Measurements from ENCODE around the gene PHC2.

PHC2 gene

DNA sequence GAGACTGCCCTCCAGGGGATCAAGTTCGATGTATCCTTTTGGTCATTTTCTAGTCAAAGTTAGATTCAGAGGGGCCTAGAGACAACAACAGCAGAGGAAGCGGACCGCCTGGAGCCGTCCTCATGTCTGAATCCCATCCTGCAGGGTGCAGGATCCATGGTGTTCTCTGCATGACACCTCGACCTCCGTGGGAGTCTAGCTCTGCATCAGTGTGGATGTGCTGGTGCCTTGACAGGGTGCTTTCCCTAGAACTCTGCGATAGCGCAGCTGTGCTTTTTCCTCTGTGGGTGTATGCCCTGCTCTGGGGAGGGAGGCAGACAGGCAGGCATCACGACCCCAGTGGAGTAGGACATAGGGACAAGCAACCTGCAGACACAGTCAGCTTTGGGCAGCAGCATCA lies 61.8 kb downstream of the PHC2 start:
- no peak for DNase-seq

DNA sequence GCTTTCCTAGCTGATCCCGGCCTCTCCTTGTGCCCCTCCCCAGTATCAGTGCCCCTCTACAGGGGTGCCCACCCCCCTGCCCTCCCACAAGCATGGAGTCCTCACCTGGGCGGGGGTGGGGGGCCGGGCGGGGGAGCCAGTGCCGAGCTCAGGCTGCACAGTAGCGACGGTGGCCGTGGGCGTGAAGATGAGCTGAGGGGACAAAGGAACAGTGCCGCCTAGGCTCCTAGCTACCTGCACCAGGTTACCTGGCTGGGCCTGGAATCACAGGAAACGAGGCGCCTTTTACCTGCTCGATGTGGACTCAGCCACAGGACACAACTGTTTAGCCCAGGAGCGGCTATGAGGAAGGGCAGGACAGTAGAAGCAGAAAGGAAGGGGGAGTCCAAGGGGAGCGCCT lies 62.5 kb downstream of the PHC2 start:
- no peak for DNase-seq

DNA sequence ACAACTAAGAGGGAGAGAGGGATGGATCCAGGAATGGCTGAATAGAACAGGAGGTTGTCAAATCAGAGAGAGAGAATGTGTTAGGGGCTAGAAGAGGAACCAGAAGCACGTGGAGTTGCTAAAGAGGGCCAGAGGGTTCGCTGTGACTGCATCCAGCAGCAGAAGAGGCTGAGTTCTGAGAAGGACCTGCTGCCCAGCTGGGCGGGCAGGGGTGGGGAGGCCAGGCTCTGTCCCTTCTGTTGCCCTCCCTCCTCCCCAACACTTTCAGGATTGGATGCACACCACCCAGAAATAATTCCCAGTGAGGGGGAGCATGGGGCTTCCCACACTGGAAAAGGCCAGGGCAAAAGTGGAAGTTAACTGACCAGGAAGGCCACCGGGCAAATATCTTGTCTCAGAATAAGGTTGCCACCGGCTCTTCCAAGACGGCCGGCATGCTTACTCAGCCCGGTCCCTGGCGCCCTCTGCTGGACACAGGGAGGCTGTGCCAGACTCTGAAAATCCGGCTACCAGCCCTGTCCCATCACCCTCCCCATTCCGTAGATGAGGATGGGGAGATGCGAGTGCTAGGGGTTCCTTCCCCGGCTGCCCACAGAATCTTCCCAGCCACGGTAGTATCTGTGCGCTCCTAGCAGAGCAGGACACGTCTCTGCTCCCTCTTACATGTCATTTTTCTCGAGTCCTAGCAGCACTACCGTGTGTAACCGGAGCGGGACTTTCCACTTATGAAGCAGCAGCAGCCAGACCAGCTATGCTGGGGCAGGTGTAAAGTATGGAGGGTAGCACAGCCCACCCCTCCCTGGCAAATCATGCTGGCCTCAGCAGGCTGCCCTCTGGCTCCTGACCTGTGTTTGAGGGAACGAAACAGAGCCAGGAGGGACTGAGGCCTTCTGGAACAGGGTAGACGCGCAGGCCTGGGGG lies 63.1 kb downstream of the PHC2 start:
- DNase-seq, result peak; percentile 88

DNA sequence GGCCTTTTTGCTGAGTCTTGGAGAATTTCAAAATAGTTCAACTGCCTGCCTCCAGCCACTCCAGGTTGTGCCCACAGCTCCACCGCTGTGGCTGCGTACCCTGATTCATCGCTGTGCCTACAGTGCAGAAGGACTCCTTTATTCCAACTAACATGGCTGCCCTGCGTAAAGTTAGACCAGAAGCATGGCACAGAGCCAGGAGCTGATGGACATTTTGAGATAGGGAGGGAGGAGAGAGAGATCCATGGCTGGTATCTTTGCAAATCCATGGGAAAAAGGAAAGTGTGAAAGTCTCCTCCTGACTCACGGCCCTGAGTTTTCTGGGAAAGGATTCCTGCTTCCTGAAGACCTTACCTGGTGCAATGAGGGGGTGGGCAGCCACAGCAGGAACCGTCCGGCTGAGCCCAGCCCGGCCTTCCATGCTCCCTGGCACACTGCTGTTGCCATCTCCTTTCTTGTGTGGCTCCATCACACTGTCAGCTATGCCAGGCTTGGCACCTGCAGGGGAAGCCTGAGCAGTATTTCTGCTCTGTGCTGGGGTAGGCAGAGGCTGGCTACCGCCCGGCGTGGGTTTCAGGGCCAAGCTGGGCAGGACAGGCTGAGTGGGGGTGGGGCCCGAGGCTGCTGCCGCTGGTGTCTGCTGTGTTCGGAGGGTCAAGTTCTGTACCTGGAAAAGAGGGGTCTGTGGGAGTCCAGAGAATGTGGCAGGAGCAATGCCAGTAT lies 64.0 kb downstream of the PHC2 start:
- no peak for DNase-seq

DNA sequence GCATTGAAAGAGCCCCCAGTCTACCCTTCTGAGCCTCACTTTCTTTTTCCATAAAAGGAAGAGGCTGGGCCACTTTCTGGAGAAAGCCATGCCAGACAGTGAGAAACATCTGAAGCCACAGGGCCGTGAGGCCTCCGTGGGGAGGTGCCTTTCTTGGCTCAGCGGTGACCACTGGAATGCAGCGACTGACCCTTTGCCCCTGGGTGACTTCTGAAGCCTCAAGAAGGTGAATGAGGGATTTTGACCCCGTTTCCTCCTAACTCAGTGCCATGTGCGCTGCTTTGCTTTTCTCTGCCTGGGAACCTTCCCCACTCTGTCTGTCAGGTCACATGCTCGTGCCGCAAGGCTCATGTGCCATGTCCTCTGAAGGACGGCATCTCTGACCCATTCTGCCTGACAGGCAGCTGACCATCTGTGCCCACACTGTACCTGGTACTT lies 65.3 kb downstream of the PHC2 start:
- DNase-seq, result peak; percentile 43

DNA sequence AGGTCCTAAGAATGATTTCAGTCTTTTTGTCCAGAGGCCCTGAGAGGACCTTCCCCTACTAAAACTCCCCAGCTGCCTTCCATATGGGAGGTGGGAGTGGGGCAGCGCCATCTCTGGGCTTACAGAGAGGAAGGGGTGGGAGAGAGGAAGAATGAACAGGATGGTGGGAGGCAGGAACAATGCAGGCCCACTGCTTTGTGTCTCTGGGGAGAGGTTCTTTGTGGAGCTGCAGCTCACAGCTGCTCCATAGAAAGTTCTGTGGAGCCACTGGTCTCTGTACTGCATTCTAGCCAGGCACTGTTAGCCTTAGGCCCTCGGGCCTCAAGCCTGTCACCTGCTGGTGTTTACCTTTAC lies 66.4 kb downstream of the PHC2 start:
- peak; percentile 28 for DNase-seq

DNA sequence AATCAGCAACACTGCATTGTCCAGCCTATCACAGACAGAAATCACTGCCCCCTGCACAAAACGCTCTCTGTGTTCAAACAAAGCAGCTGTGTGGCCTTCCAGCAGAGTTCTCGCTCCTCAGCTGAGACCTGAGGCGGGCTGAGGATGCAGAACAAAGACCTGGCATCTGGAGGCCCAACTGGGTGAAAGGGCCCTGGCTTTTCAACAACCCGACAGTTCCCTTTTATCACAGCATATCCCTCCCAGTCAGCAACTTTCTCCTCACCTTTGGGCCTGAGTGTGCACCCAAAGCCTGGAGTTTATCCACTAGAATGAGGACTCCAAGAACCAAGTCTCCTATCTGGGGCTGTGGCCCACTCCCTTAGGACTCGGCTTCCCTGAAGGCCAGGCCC lies 67.4 kb downstream of the PHC2 start:
- DNase-seq, result peak; percentile 79

DNA sequence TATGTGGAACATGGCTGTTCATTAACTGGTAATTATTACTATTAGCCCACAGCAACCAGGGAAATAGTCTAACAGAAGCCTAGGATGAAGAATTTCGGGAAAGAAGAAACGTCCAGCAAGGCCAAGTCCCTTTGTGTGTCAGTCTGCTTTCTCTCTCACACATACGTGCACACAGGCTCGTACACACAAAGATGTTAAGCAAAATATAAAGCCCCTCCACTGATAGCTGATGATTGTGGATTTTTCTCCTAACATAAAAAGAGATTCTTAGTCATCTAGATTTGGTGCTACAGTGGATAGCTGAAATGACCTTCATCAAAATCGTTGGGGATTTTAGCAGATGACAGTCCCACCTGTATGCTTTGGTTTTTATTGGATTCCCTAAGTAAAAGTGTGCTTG lies 67.9 kb downstream of the PHC2 start:
- DNase-seq, result no peak

DNA sequence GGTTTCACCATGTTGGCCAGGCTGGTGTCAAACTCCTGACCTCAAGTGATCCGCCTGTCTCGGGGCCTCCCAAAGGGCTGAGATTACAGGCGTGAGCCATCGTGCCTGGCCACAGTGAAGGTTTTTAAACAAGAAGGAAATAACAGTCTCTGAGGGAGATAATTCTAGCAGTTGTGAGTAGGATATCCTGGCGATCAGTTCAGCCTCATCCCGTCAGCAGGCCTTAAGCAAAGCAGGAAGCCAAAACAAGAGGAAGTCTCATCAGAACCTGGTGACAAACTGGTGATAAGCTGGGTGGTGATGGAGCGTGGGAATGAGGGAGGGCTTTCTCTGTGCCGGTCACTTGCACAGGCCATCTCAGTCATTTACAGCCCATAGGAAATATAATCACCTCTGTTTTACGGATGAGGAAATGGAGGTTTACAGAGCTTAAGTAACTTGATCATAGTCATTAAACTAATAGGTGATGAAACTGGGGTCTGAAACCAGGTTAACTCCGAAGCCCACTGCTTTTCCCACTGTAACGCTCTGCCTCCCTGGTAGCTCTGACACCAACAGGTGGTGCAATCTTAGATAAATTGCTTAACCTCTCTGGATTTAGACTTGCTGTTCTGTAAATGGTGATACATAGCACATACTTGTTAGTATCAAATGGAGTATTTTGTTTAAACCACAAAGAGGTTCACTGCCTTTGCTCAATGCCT lies 69.2 kb downstream of the PHC2 start:
- DNase-seq, result no peak

DNA sequence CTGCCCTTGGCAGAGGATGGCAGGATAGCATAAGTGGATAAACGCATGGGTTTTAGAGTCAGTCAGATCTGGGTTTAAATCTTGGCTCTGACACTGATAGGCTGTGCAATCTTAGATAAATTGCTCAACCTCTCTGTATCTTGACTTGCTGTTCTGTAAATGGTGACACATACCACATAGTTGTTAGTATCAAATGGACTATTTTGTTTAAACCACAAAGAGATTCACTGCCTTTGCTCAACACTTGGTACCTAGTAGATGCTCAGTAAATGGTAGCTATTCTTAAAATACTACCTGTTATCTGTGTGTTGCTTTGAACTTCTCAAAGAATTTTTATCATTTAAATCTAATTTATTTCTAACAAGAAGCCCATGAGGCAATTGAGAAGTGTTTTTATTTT lies 70.5 kb downstream of the PHC2 start:
- DNase-seq, result no peak

DNA sequence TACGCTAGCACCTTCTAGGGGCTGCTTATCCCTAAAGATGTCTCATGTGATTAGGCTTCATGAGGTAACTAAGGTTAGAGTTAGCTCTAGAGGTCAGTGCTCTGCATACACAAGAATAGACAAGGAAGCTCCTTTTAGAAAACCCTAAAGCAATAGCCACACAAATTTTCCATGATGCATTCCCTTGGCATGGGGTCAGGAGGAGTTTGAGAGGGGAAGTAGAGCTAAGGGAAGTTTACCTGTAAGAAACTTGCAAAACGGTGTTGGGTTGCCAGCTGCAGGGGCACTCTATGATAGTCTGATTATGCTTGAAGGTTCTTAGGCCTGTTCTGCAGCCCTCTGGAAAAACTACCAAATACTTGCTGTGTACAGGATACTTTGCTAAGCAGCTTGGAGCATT lies 71.0 kb downstream of the PHC2 start:
- DNase-seq, result no peak

DNA sequence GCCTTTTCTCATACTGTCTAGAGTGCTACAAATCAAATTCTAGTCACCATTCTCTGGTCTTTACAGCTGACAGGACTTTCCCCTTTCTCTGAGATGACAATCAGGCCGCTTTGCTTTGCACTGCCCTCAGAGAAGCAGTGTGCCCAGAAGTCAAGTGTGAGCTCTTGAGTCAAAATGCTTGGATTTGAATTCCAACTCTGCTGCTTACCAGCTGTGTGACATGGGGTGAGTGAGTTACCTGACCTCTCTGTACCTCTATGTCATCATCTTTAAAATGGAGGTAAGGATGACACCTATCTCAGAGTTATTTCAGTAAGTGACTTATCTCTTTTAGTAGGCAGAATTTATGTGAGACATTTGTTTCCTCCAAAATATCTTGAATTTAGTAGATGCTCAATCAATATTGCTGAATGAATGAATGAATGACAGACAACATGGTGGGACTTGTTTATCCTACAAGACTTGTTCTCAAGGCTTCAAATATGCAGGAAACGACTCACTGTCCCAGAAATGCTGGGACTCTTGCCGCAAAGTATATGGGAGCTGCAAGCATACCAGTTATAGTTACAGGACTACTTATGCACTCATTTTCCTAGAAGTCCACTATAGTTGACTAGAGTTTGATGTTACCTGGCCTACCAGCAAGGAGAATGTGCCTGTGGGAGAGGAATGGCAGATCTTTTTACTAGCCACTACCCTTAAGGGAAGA lies 71.9 kb downstream of the PHC2 start:
- DNase-seq, result no peak

DNA sequence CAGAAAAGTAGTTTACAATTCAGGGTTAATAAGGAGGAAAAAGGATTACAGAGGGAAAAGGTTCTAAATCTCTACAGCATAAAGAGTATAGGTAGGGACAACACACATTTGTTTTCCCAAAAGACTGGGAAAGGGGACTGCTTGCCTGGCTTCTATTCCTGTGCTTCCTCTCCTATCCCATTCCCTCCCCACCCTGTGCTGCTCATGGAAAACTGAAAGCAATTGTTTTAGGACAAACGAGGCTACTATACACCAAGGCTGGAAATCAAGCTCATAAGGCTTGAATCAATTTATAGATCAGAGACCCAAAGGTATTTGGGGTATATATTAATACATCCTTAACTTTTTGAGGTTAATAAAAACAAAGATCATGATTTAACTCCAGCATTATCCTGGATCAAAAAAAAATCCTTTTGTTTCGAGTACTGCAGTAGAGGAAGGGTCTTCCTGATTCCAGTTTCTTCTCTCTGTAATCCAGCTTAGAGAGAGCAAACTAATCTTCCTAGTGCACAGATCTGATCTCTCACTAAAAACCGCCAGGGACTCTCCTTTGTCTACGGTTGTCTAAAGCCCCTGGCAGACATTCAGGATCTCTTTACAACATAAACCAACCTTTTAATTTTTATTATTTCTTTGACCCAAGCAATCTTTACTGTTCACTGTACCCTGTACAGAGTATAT lies 72.6 kb downstream of the PHC2 start:
- no peak for DNase-seq

DNA sequence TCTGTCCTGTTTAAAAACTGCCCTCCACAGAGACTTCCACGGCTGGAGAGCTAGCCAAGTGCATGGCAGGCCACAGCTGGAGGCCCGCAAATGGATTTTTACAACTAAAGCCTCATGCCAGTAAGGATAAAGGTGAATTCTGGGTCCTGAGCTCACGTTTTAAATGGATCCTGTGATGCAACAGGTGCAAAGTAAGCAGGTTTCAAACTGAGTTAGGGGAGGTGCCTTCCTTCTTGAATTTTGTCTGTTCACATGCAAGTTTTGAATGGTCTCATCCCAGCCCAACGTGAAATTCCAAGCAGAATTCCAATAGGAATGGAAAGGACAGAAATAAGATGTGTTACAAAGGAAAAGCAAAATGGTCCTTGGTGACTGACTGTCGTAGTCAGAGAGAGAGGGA lies 73.8 kb downstream of the PHC2 start:
- DNase-seq, result no peak

DNA sequence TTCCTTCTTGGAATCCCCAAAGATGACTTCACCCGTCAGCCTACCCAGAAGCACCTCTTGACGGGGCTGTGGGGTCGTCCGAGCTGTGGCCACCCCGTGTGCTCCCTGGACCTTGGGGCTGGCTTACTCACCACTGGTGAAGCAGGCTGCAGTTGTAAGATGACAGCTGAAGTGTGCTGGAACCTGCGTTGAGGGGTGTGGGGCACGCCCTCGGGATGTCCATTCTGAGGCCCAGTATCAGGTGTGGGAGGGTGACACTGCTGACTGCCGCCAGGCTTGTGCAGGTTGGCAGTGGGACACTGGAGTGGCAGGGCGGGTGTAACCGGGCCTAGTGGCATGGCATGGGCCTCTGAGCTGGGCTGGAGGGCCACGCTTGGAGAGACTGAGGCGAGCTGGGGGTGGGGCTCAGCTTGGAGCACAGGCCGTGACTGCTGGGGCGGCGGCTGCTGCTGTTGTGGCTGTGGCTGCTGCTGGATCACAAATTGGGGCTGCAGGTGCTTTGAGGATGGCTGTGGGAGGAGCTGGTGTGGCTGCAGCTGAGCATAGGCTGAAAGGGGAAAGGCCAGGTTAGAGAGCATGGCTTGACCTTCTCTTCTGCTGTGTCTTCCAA lies 76.1 kb downstream of the PHC2 start:
- no peak for DNase-seq

DNA sequence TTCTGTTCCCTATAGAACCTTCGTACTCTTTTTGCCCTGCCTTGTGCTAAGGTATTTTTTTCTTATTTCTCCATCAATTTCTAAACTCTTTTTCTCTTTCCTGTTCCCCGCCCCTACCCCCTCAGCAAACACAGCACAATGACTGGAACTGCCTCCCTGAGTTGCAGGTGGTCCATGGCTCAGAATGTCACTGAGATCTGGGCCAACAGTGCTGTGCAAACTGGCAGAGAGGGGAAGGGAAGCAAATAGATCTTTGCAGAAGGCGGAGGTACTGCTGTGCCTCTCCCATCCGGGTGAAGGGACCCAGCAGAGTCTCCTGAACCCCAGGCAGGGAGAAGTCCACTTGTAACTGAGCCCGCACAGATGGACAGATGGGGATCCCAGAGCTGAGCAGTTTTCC lies 77.4 kb downstream of the PHC2 start:
- DNase-seq, result no peak

DNA sequence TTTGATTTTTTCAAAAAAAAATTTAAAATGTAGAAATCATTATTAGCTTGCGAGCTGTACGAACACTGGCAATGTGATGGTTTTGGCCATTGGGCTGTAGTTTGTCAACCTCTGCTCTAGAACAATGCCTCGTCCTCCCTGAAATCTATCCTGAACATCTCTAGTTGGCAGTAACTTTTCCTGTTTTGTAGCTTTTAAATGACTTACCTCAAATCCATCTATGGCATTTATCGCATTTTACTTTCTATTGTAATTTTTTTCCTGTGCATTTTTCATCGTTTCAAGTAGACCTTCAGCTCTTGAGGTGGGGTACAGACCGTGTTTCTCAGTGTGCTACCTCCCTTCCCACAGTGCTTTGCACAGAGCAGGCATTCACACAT lies 79.6 kb downstream of the PHC2 start:
- no peak for DNase-seq

DNA sequence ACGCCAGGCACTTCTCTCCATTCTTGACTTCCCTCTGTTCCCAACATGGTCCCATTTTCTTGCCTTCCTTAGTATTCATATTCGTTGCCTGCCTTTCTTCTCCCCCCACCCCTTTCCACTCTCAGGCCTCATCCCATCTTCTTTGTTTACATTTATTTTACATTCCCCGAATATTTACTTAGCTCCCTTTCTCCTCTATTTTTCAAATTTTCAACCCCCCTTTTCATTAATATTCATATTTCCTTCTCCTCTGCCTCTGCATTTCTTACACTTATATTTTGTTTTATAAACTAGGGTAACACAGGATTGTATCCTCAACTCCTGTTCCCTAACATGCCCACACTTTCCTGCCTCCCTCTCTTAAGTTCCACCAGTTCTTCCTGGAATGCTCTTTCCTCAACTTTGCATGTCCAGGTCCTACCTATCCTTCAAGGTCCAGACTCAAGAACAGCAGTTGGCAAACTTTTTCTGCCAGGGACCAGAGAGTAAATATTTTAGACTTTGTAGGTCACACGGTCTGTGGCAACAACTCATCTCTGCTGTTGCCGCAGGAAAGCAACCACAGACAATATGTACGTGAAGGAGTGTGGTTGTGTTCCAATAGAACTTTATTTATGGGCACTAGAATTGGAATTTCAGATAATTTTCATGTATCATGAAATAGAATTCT lies 80.1 kb downstream of the PHC2 start:
- no peak for DNase-seq

DNA sequence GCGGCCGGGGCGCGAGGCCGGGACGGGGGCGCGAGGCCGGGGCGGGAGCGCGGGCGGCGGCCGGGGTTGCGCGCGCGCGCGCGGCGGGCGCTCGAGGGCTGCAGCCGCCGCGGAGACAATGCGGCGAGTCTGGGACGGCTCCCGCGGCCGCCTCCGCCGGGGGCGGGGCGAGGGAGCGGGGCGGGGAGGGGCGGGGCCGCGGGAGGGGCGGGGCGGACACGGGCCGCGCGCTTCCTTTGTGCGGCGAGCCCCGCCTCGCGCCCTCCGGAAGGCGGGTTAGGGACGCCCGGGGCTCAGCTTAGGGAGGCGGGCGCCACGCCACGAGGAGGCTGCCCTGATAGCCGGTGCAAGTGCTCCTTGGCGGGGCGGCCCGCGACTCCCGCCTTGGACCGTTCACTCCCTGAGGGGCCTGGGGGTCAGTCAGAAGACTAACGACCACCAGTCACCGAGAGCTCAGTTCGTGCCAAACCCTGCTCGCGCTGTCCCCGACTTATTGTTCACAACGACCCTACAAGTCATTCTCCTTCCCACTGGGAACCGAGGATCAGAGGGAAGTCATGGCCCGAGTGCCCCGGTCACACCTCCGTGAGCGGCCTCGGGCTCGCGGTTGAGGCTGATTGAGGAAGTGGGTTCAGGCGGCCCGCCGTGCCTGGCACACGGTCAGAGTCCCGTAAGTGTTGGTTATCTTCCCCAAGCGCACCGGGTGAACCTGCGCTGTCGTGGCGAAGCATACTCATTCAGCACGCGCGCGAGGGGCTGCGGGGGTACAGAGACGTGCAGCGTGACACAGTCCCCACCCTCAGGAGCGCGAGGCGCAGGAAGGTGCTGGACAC lies 80.9 kb downstream of the PHC2 start:
- DNase-seq, result peak; percentile 94

DNA sequence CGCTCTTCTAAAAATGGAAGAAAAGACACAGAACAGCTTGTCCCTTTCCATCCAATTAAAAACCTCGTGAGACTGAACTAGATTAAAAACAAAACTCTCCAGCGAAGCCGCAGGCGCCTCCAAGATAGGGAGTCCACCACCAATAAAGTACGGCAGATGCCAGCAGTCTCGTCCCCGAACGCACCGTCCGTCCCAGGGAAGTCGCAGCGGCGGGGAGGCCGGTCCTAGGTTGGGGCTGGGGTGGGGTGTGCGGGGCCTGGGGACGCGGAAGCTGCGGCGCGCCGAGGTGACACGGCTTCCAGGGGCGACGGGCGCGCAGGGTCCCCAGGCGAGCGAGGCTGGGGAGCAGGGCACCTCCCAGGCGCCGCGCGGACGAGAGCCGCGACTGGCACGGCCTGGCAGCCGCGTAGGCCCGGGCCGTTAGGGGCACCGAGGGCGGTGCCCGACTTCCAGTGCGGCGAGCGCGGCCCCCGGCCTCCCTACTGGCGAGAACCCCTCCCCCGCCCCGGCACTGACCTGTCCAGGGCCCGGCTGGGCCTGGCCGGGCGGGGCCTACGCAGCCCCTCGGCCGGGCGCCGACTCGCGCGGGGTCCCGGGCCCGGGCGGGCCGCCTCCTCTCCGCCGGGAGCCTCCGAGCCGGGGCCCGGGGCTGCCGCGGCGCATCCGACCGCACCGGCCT lies 81.7 kb downstream of the PHC2 start:
- peak; percentile 68 for DNase-seq
